Measurements from ENCODE around the gene GSDMA. TPM values are rescaled to one million over a fixed set of nuclear protein-coding genes. Genes with fewer than 3 reads are reported as not detected.

The GSDMA gene
- total RNA-seq, 4 donors from 2014 or later, result 0.20 TPM; not detected in 3

GRCh38 chr17:39952680-39953470 lies 9.9 kb upstream of the GSDMA start:
- no peaks in the 10 kb centered on the region for H3K36me3 ChIP-seq
- H3K4me1 ChIP-seq, result peaks cover 0 to 16% (median 5%) of the 10 kb centered on the region in 4 donors
- DNase-seq (ENCODE audit: low spot score in 2 of 2), result peak; percentile 94 to 98
- 1 to 2% methylated on average over 34 to 46 of the region's 55 CpGs for WGBS, 2 donors
- TF ChIP-seq EP300 (IDR thresholded peaks at IDR 0.05), result peak in 1 of 2 donors; percentile 10
- no peak for TF ChIP-seq CTCF (IDR thresholded peaks at IDR 0.05)
- no peak for TF ChIP-seq POLR2A (IDR thresholded peaks at IDR 0.05)
- no peaks in the 10 kb centered on the region for H3K27me3 ChIP-seq
- no peaks in the 10 kb centered on the region for H3K9me3 ChIP-seq
- H3K4me3 ChIP-seq, result peak overlapping the region; percentile 19 to 51 (median 46)
- H3K27ac ChIP-seq, result peak overlapping the region in 3 of 4 donors; percentile 66 to 82 (median 71)

DNA sequence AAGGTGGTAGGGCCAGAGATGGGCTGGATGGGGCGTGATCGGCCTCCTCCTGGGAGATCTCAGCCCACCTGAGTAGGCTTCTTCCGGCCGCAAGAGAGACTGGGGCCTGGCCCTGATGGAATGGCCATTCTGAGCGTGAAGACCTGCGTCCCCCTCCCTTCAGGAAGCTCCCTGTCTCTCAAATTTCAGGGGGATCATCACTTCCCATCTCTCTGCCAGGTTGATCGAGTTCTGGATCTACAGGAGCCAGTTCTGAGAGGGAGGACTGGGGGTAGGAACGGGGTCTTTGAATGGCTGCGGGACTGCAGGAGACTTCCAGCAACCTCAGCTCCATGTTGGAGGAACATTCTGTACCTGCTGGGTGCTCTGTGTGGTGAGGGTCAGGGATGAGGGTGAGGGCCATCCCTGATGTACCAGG lies 9.3 kb upstream of the GSDMA start:
- 40% methylated on average over 8 to 9 of the region's 9 CpGs for WGBS, 2 donors

DNA sequence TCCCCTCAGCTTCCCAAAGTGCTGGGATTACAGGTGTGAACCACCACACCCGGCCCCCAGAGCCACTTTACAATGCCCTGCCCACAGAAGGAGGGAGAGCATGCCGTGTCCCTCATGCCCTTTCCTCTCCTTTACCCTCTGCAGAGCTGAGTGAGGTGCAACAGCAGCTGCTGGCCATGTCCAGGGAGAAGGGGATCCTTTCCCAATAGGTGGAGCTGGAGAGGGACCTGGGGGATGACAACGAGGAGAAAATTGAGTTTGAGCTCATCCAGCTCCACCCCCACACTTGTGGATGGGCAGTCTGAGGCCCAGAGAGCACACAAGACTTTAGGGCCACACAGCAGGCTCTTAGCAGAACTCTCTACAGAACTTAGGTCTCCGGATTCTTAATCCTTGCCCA lies 7.9 kb upstream of the GSDMA start:
- 50 to 70% methylated on average over 3 to 4 of the region's 4 CpGs for WGBS, 2 donors
- no peak for DNase-seq (ENCODE audit: low spot score in 2 of 2)
- TF ChIP-seq CTCF (IDR thresholded peaks at IDR 0.05) (no peak), EP300 (IDR thresholded peaks at IDR 0.05) (no peak), POLR2A (IDR thresholded peaks at IDR 0.05) (no peak)
- Histone ChIP-seq H3K4me1 (peaks cover 0 to 21% (median 7%) of the 10 kb centered on the region in 4 donors), H3K27ac (no peak overlapping the region), H3K9me3 (no peaks in the 10 kb centered on the region), H3K36me3 (no peaks in the 10 kb centered on the region), H3K4me3 (no peak overlapping the region), H3K27me3 (no peaks in the 10 kb centered on the region)

More for the DNA sequence above, 9.3 kb upstream of the GSDMA start:
- DNase-seq (ENCODE audit: low spot score in 2 of 2), result no peak
- H3K27me3 ChIP-seq, result no peaks in the 10 kb centered on the region
- H3K4me3 ChIP-seq, result peak overlapping the region in 3 of 4 donors; percentile 19 to 51 (median 40)
- peak overlapping the region in 3 of 4 donors; percentile 61 to 82 (median 71) for H3K27ac ChIP-seq
- H3K4me1 ChIP-seq, result peaks cover 0 to 16% (median 5%) of the 10 kb centered on the region in 4 donors
- no peaks in the 10 kb centered on the region for H3K36me3 ChIP-seq
- H3K9me3 ChIP-seq, result no peaks in the 10 kb centered on the region
- no peak for TF ChIP-seq CTCF (IDR thresholded peaks at IDR 0.05)
- no peak for TF ChIP-seq EP300 (IDR thresholded peaks at IDR 0.05)
- TF ChIP-seq POLR2A (IDR thresholded peaks at IDR 0.05), result no peak

DNA sequence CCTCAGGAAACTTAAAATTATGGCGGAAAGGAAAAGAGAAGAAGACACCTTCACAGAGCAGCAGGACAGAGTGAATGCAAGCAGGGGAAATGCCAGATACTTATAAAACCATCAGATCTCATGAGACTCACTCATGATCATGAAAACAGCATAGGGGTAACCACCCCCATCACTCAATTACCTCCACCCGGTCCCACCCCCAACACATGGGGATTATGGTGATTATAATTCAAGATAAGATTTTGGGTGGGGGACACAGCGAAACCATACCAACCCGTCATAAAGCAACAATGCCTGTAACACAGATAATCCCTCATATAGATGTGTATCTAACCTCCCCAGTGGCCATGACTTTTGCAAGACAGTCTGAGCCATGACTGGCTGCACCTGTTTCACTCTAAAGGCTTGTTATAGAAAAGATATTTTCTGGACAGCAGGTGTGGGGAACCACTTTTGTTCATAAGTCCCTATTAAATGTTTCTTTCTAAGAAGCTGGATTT lies 7.0 kb upstream of the GSDMA start:
- Histone ChIP-seq H3K9me3 (no peaks in the 10 kb centered on the region), H3K36me3 (no peaks in the 10 kb centered on the region), H3K27me3 (no peaks in the 10 kb centered on the region), H3K4me3 (no peak overlapping the region), H3K27ac (no peak overlapping the region), H3K4me1 (peaks cover 0 to 19% (median 7%) of the 10 kb centered on the region in 4 donors)
- 65 to 84% methylated on average over 4 of the region's 4 CpGs for WGBS, 2 donors
- no peak for DNase-seq (ENCODE audit: low spot score in 2 of 2)
- TF ChIP-seq CTCF (IDR thresholded peaks at IDR 0.05) (no peak), POLR2A (IDR thresholded peaks at IDR 0.05) (no peak), EP300 (IDR thresholded peaks at IDR 0.05) (no peak)

- Histone ChIP-seq H3K36me3 (no peaks in the 10 kb centered on the region), H3K27ac (no peak overlapping the region), H3K4me3 (no peak overlapping the region), H3K4me1 (peaks cover 0 to 4% (median 2%) of the 10 kb centered on the region in 4 donors), H3K9me3 (no peaks in the 10 kb centered on the region), H3K27me3 (no peaks in the 10 kb centered on the region)
- no peak for DNase-seq (ENCODE audit: low spot score in 2 of 2)
- no peak for TF ChIP-seq POLR2A (IDR thresholded peaks at IDR 0.05)
- TF ChIP-seq CTCF (IDR thresholded peaks at IDR 0.05), result no peak
- no peak for TF ChIP-seq EP300 (IDR thresholded peaks at IDR 0.05)
- WGBS, 2 donors, result 67% methylated on average over 8 of the region's 8 CpGs
Measured at GRCh38 chr17:39960524-39961041, 2.2 kb upstream of the GSDMA start.
